SK-N-SH (cell line): ENCODE results near the gene APP. TPM values are rescaled to one million over a fixed set of nuclear protein-coding genes. Genes with fewer than 3 reads are reported as not detected.
A peak's percentile ranks its signal among the peaks of the same experiment; 100 is the strongest.

ENCODE experiments used
- CTCF ChIA-PET: fragments of 300-600, 350-600 bp; formaldehyde crosslinking; extraction: SDS; loops from one replicate; lab custom pipeline; 2021; lab: Yijun Ruan, JAX
- POLR2A ChIA-PET: fragments of 350-600 bp; sonication (Branson Sonifier 250); formaldehyde crosslinking; extraction: SDS; loops from one replicate; lab custom pipeline; 2020; ENCODE audit warnings: antibody characterized with exemption, inconsistent platforms; lab: Yijun Ruan, JAX
- DNase-seq: peaks from one replicate; pipeline ENCODE4 v3.0.0; 2012
- H2AFZ ChIP-seq: fragments of 200-600 bp; sonication (generic); 2 replicates; pipeline ENCODE4 v1.8.1; 2016; ENCODE audit warnings: antibody characterized with exemption, mild to moderate bottlenecking, low read depth
- H3F3A ChIP-seq: fragments of 200-600 bp; sonication (generic); replicated peaks from 2 replicates; pipeline ENCODE3; 2016; ENCODE audit warnings: antibody characterized with exemption, mild to moderate bottlenecking; ENCODE audit not compliant: insufficient read depth
- H3K27ac ChIP-seq, 2 experiments: fragments of 200-500 bp in 1 of 2; fragments of 200-600 bp in 1 of 2; sonication (Bioruptor generic) in 1 of 2; sonication (generic), shearing (Covaris generic) in 1 of 2; 2 replicates each; pipeline versions ENCODE4 v1.5.1 to v1.6.1; 2014 to 2016; ENCODE audit warnings: low read depth in 2 of 2, inconsistent platforms in 1 of 2, low read length in 1 of 2, mild to moderate bottlenecking in 1 of 2, mixed read lengths in 1 of 2
- H3K27me3 ChIP-seq: fragments of 200-600 bp; sonication (generic), shearing (Covaris generic); 2 replicates; pipeline ENCODE4 v1.6.1; 2016; ENCODE audit warnings: mixed run types; ENCODE audit not compliant: insufficient read depth
- H3K36me3 ChIP-seq, 2 experiments: fragments of 200-500 bp in 1 of 2; fragments of 200-600 bp in 1 of 2; sonication (Bioruptor generic) in 1 of 2; sonication (generic) in 1 of 2; replicated peaks in 1 of 2; 2 replicates each; pipeline versions ENCODE3 to v1.5.1; 2014 to 2016; ENCODE audit warnings: low read length in 1 of 2, mild to moderate bottlenecking in 1 of 2; ENCODE audit not compliant: insufficient read depth in 2 of 2, control insufficient read depth in 1 of 2
- H3K4me1 ChIP-seq, 2 experiments: fragments of 200-500 bp in 1 of 2; fragments of 200-600 bp in 1 of 2; sonication (Bioruptor generic) in 1 of 2; sonication (generic), shearing (Covaris generic) in 1 of 2; 2 replicates each; pipeline versions ENCODE4 v1.5.1 to v1.6.1; 2014 to 2016; ENCODE audit warnings: low read depth in 1 of 2, low read length in 1 of 2, mixed run types in 1 of 2; ENCODE audit not compliant: insufficient read depth in 2 of 2, control insufficient read depth in 1 of 2
- H3K4me2 ChIP-seq: fragments of 200-600 bp; sonication (generic), shearing (Covaris generic); 2 replicates; pipeline ENCODE4 v1.6.1; 2017; ENCODE audit warnings: mixed run types
- H3K4me3 ChIP-seq, 2 experiments: fragments of 200-500 bp in 1 of 2; fragments of 200-600 bp in 1 of 2; sonication (Bioruptor generic) in 1 of 2; sonication (generic), shearing (Covaris generic) in 1 of 2; 2 replicates each; pipeline versions ENCODE4 v1.5.1 to v1.8.1; 2014 to 2016; ENCODE audit warnings: low read depth in 2 of 2, inconsistent platforms in 1 of 2, low read length in 1 of 2, mild to moderate bottlenecking in 1 of 2, mixed read lengths in 1 of 2, moderate library complexity in 1 of 2
- H3K79me2 ChIP-seq: fragments of 200-600 bp; sonication (generic); 2 replicates; pipeline ENCODE4 v1.8.1; 2017; ENCODE audit warnings: mild to moderate bottlenecking; ENCODE audit not compliant: insufficient read depth
- H3K9ac ChIP-seq: fragments of 200-600 bp; sonication (generic); 2 replicates; pipeline ENCODE4 v1.6.1; 2017; ENCODE audit warnings: mixed run types
- H3K9me2 ChIP-seq: fragments of 200-600 bp; sonication (generic); 2 replicates; pipeline ENCODE4 v1.6.1; 2017; ENCODE audit warnings: mixed run types
- H3K9me3 ChIP-seq: fragments of 200-600 bp; sonication (generic); 2 replicates; pipeline ENCODE4 v1.6.1; 2017; ENCODE audit warnings: mixed run types, mild to moderate bottlenecking, moderate library complexity
- H4K20me1 ChIP-seq: fragments of 200-600 bp; sonication (generic); 2 replicates; pipeline ENCODE4 v1.6.1; 2017; ENCODE audit warnings: mild to moderate bottlenecking, mixed run types; ENCODE audit not compliant: insufficient read depth
- ELF1 ChIP-seq: IDR thresholded peaks from 2 replicates; pipeline ENCODE4 v1.4.0; 2012
- IRF3 ChIP-seq: fragments of 150-350 bp; IDR thresholded peaks from 2 replicates; pipeline ENCODE4 v1.6.1; 2016; ENCODE audit warnings: mild to moderate bottlenecking, low read depth, low read length
- MEF2A ChIP-seq: IDR thresholded peaks from 2 replicates; pipeline ENCODE4 v1.4.0; 2012; ENCODE audit warnings: low read depth, borderline replicate concordance
- MXI1 ChIP-seq: IDR thresholded peaks from 2 replicates; pipeline ENCODE4 v1.6.1; 2012; ENCODE audit warnings: mild to moderate bottlenecking, low read depth, low read length, improper control_type of control experiment
- POLR2AphosphoS5 ChIP-seq: IDR thresholded peaks from 2 replicates; pipeline ENCODE4 v1.6.1; 2012; ENCODE audit warnings: low read depth, low read length
- RFX5 ChIP-seq: IDR thresholded peaks from 2 replicates; pipeline ENCODE4 v1.6.1; 2012; ENCODE audit warnings: mild to moderate bottlenecking, improper control_type of control experiment, low read length
- SMC3 ChIP-seq: IDR thresholded peaks from 2 replicates; pipeline ENCODE4 v1.6.1; 2012; ENCODE audit warnings: low read depth, low read length, improper control_type of control experiment
- TAF1 ChIP-seq: IDR thresholded peaks from 2 replicates; pipeline ENCODE4 v1.6.1; 2012; ENCODE audit warnings: low read depth, mild to moderate bottlenecking, low read length, moderate library complexity, borderline replicate concordance
- TCF12 ChIP-seq: IDR thresholded peaks from 2 replicates; pipeline ENCODE4 v1.4.0; 2012
- USF1 ChIP-seq: IDR thresholded peaks from 2 replicates; pipeline ENCODE4 v1.4.0; 2012; ENCODE audit warnings: low read depth, borderline replicate concordance
- YY1 ChIP-seq: IDR thresholded peaks from 2 replicates; pipeline ENCODE4 v1.4.0; 2012; ENCODE audit warnings: low read depth, mild to moderate bottlenecking
- ZBTB33 ChIP-seq: IDR thresholded peaks from 2 replicates; pipeline ENCODE4 v1.4.0; 2012; ENCODE audit warnings: low read depth, borderline replicate concordance
- WGBS: methylation state at CpG from one replicate; pipeline ENCODE4 v1.1.6; 2017; ENCODE audit warnings: low lambda C conversion rate; 5-methylcytosine and 5-hydroxymethylcytosine counted together
- polyA plus RNA-seq, 3 experiments: library from polyadenylated mRNA; depleted of rRNA; stranded (reverse); fragments of >200 nt; gene quantifications; 2 replicates each; pipeline ENCODE4 v1.2.3, GENCODE V29; 2012

APP gene
- polyA plus RNA-seq, 1 of the 3 experiments (the other 2 are of a cell fraction): 780 TPM

- H3K9me2 ChIP-seq: no peaks in the 10 kb centered on the region
- H3K9ac ChIP-seq: no peak overlapping the region
- WGBS: 72% methylated on average over 4 of the region's 4 CpGs
- H3K27me3 ChIP-seq: no peaks in the 10 kb centered on the region
- H3K4me1 ChIP-seq: peaks cover 0 to 28% of the 10 kb centered on the region in 2 experiments; a peak in 2 of 4 replicates
- no peak overlapping the region for H2AFZ ChIP-seq
- ChIA-PET POLR2A (no interaction called here), CTCF (interaction anchor here (0.8 to 1.3 kb wide), 3 partner anchors 11 to 71 kb away, joined by 3 to 4 read pairs (median 3); no protein-coding TSS in a partner anchor)
- H3K9me3 ChIP-seq: no peaks in the 10 kb centered on the region
- DNase-seq: no peak
- H3K36me3 ChIP-seq: peaks cover 22 to 26% of the 10 kb centered on the region in 2 experiments
- TF ChIP-seq TAF1: no peak
- 0 out of 2 replicates have a peak, but pooled peaks have one; percentile 42 for TF ChIP-seq ELF1
- no peaks in the 10 kb centered on the region for H3K79me2 ChIP-seq
- no peak overlapping the region for H3K4me3 ChIP-seq
- peaks cover 12% of the 10 kb centered on the region for H3F3A ChIP-seq
- no peaks in the 10 kb centered on the region for H4K20me1 ChIP-seq
- no peak overlapping the region for H3K4me2 ChIP-seq
- H3K27ac ChIP-seq: peak overlapping the region; percentile 5 to 44; a peak in 1 of 4 replicates
These were observed 203.2 kb downstream of the APP start for GRCh38 chr21:25967181-25967900.

GRCh38 chr21:25965951-25966707, 204.4 kb downstream of the APP start:
- Histone ChIP-seq H3K9me2 (no peaks in the 10 kb centered on the region), H4K20me1 (no peaks in the 10 kb centered on the region), H3K4me1 (peaks cover 3 to 30% of the 10 kb centered on the region in 2 experiments; a peak in 3 of 4 replicates), H3F3A (peaks cover 12% of the 10 kb centered on the region), H3K36me3 (peaks cover 12 to 18% of the 10 kb centered on the region in 2 experiments), H3K9ac (no peak overlapping the region), H3K4me3 (no peak overlapping the region), H3K4me2 (no peak overlapping the region), H3K9me3 (no peaks in the 10 kb centered on the region), H3K27me3 (no peaks in the 10 kb centered on the region), H3K79me2 (no peaks in the 10 kb centered on the region)
- POLR2A ChIA-PET: no interaction called here
- CTCF ChIA-PET: interaction anchor here (1.0 to 1.3 kb wide), 2 partner anchors 14 to 61 kb away, joined by 3 to 4 read pairs; no protein-coding TSS in a partner anchor
- 92% methylated on average over 3 of the region's 3 CpGs for WGBS
- no peak for TF ChIP-seq ELF1
- no peak for TF ChIP-seq SMC3
- no peak for TF ChIP-seq RFX5
- no peak for TF ChIP-seq IRF3
- no peak for TF ChIP-seq TCF12
- no peak for TF ChIP-seq POLR2AphosphoS5
- no peak for TF ChIP-seq MEF2A
- TF ChIP-seq USF1: no peak
- TF ChIP-seq YY1: no peak
- TF ChIP-seq ZBTB33: no peak
- TF ChIP-seq MXI1: no peak
- TF ChIP-seq, all 33 proteins: peak for 0
- no peak for DNase-seq
- H2AFZ ChIP-seq: no peak overlapping the region
- H3K27ac ChIP-seq: no peak overlapping the region
